ENCODE results near the gene WDR45B.

Gene WDR45B

DNA sequence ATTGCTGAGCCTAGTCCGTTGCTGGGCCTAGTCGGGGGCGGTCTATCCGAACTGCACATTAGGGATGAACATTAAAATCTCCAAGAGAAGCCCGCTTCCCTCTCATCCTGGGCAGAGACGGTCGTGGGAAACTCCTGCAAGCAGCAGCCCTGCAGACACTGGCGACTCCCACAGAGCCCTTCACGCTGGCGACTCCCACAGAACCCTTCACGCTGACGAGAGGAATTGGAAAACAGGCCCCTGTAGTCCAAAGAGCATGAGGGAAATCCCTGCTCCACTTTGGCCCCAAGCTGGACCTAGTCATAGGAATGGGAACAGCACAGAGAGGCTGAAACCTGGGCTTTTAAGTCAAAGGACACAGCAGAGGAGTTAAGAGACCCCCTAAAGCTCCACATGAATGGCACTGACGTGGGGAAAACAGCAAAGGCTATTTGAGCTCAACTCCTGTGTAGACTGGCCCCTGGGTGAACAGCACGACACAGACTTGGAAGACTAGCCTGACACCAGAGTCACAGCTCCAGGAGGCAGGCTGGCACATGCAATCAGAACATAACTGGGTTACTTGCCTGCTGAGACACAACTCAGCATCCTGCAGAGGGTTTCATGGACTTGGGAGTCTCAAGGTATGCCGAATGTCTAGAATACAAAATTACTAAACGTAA, 42.2 kb downstream of the WDR45B start:
- Mint-ChIP-seq H3K27me3 (no peaks in the 10 kb centered on the region), H3K27ac (peak overlapping the region in 1 of 2 donors; percentile 33), H3K4me1 (peaks cover 8% of the 10 kb centered on the region), H3K4me3 (no peak overlapping the region), H3K9me3 (no peaks in the 10 kb centered on the region)
- ATAC-seq (no peak), DNase-seq (no peak)

DNA sequence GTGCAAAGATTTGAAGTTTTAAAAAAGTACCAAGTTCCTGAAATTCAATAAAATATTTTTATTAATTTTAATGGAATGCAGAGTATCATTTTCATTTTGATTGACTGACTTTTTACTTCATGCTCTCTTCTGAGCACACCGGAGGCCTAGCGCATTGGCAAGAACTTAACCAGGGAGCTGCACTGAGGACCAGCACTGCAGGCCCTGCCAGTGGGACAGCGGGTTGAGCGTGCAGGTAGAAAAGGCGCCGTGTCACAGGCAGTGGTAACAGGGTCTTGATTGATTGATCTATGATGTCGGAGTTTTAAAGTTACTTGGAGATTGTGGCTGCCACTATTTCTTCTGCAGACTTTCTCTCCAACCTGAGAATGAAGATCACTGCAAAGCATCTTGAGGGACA, 43.7 kb downstream of the WDR45B start:
- Mint-ChIP-seq H3K4me1 (peaks cover 8% of the 10 kb centered on the region), H3K9me3 (no peaks in the 10 kb centered on the region), H3K4me3 (no peak overlapping the region), H3K27ac (no peak overlapping the region), H3K27me3 (no peaks in the 10 kb centered on the region)
- DNase-seq (no peak), ATAC-seq (no peak)

DNA sequence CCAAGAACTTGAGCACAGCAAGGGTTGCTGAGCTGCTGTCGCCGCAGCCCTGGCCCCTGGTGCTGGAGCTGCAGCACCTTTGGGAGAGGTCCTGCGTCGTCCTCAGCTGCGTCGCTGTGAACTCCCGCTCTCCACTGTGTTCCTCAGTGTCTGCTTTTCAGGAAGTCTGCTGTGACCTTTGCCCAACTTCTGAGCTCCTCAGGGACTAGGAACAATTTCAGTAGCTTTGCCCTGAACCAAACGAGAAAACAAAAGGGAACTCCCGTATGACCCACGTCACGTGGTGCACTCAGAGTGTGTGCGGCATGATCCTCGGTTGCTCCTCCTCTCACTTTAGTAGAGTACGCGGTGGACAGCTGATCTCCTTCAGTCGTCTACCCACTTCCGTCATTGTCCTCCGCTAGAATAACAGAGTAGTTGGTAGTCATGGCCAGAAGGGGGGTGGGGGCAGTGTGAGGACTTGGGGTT, 44.2 kb downstream of the WDR45B start:
- H3K27ac Mint-ChIP-seq: peak overlapping the region in 1 of 2 donors; percentile 54
- H3K4me1 Mint-ChIP-seq: peaks cover 8% of the 10 kb centered on the region
- no peak overlapping the region for H3K4me3 Mint-ChIP-seq
- no peaks in the 10 kb centered on the region for H3K27me3 Mint-ChIP-seq
- H3K9me3 Mint-ChIP-seq: no peaks in the 10 kb centered on the region
- peak; percentile 95 for ATAC-seq
- DNase-seq: peak in 1 of 2 donors; percentile 53

DNA sequence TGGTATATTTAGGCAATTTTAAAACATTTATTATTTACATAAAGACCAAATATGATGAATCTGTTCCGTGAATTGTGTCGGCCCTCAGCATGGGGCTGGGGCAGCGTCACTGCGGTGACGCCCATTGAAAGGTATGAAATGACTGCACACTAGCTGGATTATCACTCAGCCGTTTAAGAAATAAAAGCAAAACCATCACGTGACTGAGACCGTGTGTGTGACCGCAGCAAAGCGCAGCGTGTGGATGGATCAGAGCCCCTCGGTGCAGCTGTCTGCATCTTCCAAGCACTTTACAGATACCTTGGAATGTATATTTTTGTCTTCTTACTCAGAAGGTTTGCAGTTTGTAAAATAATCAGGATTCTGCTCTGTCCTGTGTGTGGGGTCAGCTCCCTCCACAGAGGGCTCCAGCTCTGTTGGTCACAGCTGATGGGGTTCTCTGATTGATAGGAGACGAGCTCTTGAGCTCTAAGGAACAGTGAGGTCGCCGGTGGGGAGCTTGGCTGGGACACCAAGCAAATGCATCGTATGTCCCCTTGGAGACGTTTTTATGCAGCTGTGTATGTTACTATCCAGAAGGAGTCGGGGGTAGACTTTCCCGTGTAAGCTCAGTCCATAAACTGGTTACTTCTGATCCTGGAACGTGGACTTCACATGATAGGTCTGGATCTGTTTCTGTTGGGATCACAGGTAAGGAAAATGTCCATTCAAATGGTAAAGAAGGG, 45.1 kb downstream of the WDR45B start:
- ATAC-seq (no peak), DNase-seq (no peak)
- Mint-ChIP-seq H3K9me3 (no peaks in the 10 kb centered on the region), H3K4me3 (no peak overlapping the region), H3K27ac (peak overlapping the region; percentile 16 to 34), H3K27me3 (no peaks in the 10 kb centered on the region), H3K4me1 (peaks cover 8% of the 10 kb centered on the region)

DNA sequence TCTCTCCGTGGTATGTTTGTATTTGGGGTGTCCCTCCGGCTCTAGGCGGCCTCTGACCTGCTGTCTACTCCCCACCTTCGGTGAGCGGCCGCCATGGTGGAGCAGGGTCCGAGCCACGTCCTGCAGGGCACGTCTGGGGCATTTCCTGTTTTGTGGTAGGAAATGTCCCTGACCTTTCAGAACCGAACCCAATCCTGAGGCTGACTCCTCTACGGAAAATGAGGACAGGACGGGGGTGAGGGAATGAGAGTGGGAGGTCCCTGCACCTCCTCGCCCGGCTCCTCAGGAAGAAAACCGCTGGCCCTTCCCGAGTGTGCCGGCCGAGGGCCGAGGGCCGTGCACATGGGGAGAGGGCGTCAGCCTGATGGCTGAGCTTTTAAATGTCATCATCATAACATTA, 45.8 kb downstream of the WDR45B start:
- no peak overlapping the region for H3K27ac Mint-ChIP-seq
- H3K9me3 Mint-ChIP-seq: no peaks in the 10 kb centered on the region
- peaks cover 8% of the 10 kb centered on the region for H3K4me1 Mint-ChIP-seq
- DNase-seq: no peak
- H3K4me3 Mint-ChIP-seq: no peak overlapping the region
- no peaks in the 10 kb centered on the region for H3K27me3 Mint-ChIP-seq
- no peak for ATAC-seq

DNA sequence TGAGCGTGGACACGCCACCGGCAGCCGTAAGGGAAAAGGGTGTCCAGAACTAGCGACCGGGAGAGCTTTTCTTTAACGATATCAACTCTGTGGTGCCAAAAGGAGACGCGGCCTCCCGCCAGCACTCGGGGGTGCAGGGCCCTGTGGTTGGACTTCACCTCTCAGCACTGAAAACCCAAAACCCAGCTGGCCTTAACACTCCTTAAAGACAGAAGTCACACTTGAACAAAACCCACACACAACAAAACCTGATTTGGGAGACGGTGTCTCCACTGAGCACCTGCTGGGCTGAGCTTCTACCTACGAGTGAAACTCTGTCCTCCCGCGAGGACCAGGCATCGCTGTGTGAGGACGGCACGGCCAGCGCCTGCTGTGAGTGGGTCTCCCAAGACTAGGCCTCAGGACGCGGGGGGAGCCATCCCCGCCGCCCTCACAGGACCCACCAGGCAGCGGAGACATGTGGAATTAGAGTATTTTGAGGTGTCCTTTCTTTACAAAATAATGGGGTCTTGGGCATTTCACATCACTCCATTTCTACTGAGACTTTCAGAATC, 46.7 kb downstream of the WDR45B start:
- ATAC-seq: no peak
- H3K9me3 Mint-ChIP-seq: no peaks in the 10 kb centered on the region
- H3K4me3 Mint-ChIP-seq: no peak overlapping the region
- H3K27ac Mint-ChIP-seq: no peak overlapping the region
- no peak for DNase-seq
- H3K27me3 Mint-ChIP-seq: no peaks in the 10 kb centered on the region
- H3K4me1 Mint-ChIP-seq: peaks cover 8% of the 10 kb centered on the region

DNA sequence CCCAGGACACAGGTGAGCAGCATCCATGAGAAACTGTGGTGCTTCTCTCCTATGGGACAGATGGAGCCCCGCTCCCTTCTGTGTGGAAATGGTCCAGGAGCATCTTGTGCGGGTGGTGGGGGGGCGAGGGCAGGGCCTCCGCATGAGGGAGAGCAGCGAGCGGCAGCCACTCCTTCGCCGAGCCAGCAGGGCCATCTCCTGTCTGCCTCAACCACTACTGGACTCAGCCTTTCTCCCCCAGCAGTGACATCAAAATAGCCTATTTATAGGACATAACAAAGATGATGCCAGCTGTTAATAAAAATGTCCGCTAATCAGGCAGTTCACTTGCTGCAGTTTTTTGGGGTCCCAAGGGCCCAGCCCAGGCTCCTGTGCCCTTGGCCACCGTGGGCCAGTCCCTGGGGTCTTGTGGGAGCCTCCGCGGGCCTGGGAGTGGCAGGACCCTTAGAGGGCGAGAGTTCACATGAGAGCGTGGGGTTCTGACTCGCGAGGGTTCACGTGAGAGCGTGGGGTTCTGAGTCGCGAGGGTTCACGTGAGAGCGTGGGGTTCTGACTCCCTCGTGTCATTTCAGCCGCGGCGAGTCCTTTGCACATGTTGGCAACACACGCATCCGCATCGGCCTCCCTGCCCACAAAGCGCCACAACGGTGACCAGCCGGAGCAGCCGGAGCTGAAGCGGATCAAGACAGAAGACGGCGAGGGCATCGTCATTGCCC, 47.4 kb downstream of the WDR45B start:
- H3K27me3 Mint-ChIP-seq: no peaks in the 10 kb centered on the region
- peaks cover 8% of the 10 kb centered on the region for H3K4me1 Mint-ChIP-seq
- no peak for DNase-seq
- no peak overlapping the region for H3K4me3 Mint-ChIP-seq
- peak overlapping the region in 1 of 2 donors; percentile 87 for H3K27ac Mint-ChIP-seq
- H3K9me3 Mint-ChIP-seq: no peaks in the 10 kb centered on the region
- ATAC-seq: no peak

DNA sequence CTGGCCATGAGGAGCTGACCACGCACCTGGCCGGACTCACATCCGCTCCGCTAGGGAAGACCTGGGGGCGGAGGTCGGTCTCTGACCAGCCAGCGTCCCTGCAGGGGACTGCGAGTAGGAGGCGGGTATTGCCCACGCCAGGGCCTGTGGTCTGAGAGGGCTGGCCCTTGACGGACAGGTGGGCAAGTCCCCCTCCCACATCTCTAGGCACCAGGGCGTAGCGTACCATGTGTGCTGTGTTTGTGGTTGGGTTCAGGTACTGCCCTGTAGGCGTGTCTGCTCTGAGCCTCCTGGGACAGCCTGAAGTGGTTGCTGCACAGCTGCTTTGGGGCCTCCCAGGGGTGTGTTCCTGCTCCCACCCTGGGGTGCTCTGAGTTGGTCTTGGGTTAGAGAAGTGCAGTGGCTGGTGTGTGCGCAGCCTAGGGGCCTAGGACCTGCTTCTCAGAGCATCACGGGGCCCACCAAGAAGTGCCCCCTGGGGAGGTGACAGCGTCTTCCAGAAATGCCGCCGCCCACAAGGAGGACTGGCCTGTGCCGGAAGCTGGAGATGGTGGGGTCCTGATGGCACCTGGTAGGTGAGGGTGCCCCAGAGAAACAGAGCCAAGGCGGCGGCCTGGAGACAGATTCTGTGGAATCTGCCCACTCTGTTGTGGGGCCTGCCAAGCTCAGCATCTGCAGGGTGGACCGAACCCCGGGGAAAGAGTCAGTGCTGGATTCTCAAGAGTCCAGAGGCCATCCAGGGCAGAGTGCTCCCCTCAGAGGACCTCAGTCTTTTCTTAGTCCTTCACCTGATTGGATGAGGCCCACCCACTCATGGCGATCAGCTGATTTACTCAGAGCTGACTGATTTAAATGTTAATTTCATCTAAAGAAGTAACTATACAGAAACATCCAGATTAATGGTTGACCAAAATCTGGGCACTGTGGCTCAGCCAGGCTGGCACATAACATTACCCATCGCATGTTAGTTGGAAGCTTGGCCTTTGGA, 48.3 kb downstream of the WDR45B start:
- Mint-ChIP-seq H3K27ac (peak overlapping the region in 1 of 2 donors; percentile 38), H3K4me3 (no peak overlapping the region), H3K27me3 (no peaks in the 10 kb centered on the region), H3K4me1 (peaks cover 10% of the 10 kb centered on the region), H3K9me3 (no peaks in the 10 kb centered on the region)
- ATAC-seq (no peak), DNase-seq (no peak)

DNA sequence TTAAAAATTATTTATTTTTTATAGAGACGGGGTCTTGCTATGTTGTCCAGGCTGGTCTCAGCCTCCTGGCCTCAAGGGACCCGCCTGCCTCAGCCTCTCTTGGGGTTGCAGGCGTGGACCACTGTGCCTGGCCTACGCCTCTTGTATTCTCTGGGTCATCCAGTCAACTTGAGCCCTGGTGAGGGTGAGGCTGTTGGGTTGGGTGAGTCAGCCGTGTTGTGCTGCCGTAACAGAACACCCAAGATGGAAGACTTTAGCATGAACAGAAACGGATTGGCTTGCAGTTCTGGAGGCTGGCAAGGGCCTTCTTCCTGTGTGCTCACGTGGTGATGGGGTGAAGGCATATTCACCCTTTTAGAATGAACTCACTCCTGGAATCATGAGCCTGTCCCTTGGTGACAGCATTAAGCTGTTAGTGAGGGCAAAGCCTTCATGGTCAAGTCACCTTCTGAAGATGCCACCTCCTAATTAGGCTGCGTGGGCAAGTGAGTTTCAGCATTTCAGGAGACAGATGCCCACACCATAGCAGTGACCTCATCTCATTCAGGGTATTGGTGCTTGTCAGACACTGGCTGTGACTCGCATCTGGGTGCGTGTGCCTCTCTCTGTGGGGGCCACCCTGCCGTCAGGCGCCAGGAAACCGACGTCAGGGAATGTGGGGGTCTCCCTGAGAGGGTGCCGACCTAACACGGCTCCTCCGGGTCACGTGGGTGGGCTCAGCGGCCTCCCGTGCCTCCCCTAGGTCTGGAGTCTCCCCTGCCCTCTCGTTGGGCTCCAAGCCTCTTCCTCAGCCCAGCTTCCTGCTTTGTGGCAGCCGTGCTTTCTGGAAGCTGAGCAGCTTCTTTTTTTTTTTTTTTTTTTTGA, 49.8 kb downstream of the WDR45B start:
- Mint-ChIP-seq H3K27me3 (no peaks in the 10 kb centered on the region), H3K9me3 (no peaks in the 10 kb centered on the region), H3K4me3 (no peak overlapping the region), H3K4me1 (peaks cover 16% of the 10 kb centered on the region), H3K27ac (peak overlapping the region in 1 of 2 donors; percentile 42)
- DNase-seq: no peak
- ATAC-seq: no peak

DNA sequence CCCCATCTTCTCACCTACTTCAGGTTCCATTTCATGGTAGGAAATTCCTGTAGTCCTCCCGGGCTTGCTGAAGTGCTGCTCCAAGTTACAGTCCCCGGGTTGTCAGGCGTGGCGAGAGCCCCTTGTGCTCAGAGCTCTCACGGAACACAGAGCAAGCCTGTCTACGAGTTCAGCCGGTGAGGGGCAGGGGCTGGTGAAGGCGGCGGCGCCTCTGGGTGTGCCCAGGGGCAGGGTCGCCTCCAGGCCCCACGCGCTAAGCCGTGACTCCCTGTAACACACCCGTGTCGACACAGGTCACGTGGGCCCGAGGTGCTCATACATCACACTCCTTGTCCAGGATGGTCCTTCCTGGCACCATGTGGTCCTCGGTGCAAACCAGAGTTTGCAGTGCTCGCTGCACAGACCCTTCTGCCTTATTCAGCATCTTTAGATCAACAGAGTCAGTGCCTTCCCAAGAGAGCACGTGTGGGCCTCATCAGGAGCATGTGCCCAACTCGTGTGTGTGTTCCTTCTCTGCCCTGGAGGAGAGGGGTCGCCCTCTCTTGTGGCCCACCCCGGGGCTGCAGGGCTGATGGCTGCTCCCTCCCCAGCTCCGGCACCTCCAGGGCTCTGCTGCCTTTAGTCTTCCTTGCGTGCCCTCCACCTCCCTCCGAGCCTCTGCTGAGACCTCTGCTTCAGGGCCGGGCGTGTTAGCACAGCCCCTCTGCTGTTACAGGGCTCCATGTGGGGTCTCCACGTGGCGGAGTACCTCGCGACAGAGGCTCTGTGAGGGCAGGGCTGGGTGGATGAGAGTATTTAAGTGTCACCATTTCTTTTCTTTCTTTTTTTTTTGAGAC, 51.2 kb downstream of the WDR45B start:
- DNase-seq (no peak), ATAC-seq (no peak)
- Mint-ChIP-seq H3K27me3 (no peaks in the 10 kb centered on the region), H3K4me1 (peaks cover 30% of the 10 kb centered on the region), H3K4me3 (no peak overlapping the region), H3K27ac (peak overlapping the region in 1 of 2 donors; percentile 67), H3K9me3 (no peaks in the 10 kb centered on the region)

DNA sequence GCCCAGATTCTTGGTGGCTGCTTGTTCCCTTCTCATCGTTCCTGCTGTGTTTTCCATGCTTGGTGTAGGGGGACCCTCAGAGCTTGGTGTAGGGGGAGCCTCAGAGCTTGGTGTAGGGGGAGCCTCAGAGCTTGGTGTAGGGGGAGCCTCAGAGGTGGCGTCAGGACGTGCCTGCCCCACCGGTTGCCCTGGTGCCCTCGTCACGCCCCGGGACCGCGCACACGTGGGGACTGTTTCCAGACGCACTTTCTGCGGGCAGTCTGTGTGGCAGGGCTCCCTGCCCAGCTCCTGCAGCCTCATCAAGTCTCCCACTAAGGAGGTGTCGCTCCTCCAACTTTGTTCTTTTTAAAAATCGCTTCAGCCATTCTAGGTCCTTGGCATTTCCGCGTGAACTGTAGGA, 51.9 kb downstream of the WDR45B start:
- Mint-ChIP-seq H3K4me1 (peaks cover 38% of the 10 kb centered on the region), H3K27ac (no peak overlapping the region), H3K9me3 (no peaks in the 10 kb centered on the region), H3K4me3 (no peak overlapping the region), H3K27me3 (no peaks in the 10 kb centered on the region)
- no peak for DNase-seq
- no peak for ATAC-seq

DNA sequence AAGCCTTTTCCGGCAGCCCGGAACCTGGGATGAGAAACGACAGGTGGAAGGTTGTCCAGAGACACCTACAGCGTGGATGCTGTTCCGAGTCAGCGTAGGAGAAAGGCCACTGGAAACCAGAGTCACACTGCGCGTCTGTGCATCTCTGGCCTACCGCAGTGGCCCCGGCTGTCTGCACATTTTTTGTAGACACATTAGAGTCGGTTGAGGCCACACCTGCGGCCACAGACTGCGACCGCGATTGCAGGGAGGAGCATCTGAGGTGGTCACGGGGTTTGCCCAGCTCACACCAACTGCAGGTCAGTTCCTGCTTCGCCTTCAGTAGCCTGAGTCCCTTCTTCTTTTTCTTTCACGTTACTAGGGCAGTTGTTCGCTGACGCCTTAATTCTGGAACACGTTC, 52.4 kb downstream of the WDR45B start:
- no peaks in the 10 kb centered on the region for H3K27me3 Mint-ChIP-seq

DNA sequence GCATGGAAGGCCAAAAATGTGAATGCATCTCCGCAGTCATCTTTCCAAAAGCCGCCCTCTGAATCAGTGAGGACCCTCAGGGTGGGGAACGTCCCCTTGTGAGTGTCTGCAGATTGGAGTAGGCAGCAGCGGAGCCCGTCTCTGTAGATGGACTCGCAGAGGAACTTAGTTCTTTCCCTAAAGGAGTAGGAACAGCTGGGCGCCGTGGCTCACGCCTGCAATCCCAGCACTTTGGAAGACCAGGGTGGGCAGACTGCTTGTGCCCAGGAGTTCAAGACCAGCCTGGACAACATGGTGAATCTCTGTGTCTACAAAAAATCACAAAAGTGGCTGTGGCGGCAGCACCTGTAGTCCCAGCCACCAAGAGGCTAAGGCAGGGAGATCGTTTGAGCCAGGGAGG, 53.7 kb downstream of the WDR45B start:
- Mint-ChIP-seq H3K9me3 (no peaks in the 10 kb centered on the region), H3K4me3 (peak overlapping the region; percentile 15 to 86), H3K4me1 (peaks cover 46% of the 10 kb centered on the region), H3K27me3 (no peaks in the 10 kb centered on the region), H3K27ac (peak overlapping the region in 1 of 2 donors; percentile 87)
- ATAC-seq (no peak), DNase-seq (no peak)

More for the DNA sequence above, 52.4 kb downstream of the WDR45B start:
- Mint-ChIP-seq H3K4me1 (peaks cover 42% of the 10 kb centered on the region), H3K27ac (no peak overlapping the region), H3K4me3 (no peak overlapping the region), H3K9me3 (no peaks in the 10 kb centered on the region)
- DNase-seq: no peak
- ATAC-seq: no peak

Measured in stimulated activated naive CD8-positive, alpha-beta T cell treated with anti-CD3 and anti-CD28 coated beads, Interleukin-15, amount 100 ng/mL, for 72 hours (primary cell).